PC-9 (cell line): ENCODE measurements around the gene COL4A3. TPM values are rescaled to one million over a fixed set of nuclear protein-coding genes. Genes with fewer than 3 reads are reported as not detected.

Experiments used
- BruUV-seq: library from RNA; stranded (reverse); fragments of 400-500 nt; replicated peaks from 2 replicates; lab custom pipeline; 2021; lab: Mats Ljungman, UMichigan
- CTCF ChIA-PET: fragments of 300-600 bp; sonication (Branson Sonifier 250); formaldehyde crosslinking; loops from one replicate; lab custom pipeline; 2022; ENCODE audit warnings: antibody characterized with exemption; lab: Charles Lee
- POLR2A ChIA-PET: fragments of 300-600 bp; sonication (Branson Sonifier 250); formaldehyde crosslinking; loops from one replicate; lab custom pipeline; 2022; ENCODE audit warnings: antibody characterized with exemption; ENCODE audit not compliant: unreplicated experiment; lab: Charles Lee
- DNase-seq, 2 experiments: peaks; one replicate each; pipeline versions ENCODE4 v3.0.0 to v3.0.0-alpha.2; 2015 to 2022; ENCODE audit warnings: mixed read lengths in 1 of 2
- H2AFZ ChIP-seq: fragments of 200-600 bp; sonication (generic); 2 replicates; pipeline ENCODE4 v1.8.1; 2017; ENCODE audit warnings: antibody characterized with exemption
- H3F3A ChIP-seq: fragments of 200-600 bp; sonication (generic); 2 replicates; pipeline ENCODE4 v1.8.1; 2017; ENCODE audit warnings: antibody characterized with exemption, mild to moderate bottlenecking, low read depth; ENCODE audit not compliant: insufficient read depth
- H3K27ac ChIP-seq: fragments of 200-600 bp; sonication (generic); 2 replicates; pipeline ENCODE4 v1.6.1; 2016; ENCODE audit warnings: mixed run types
- H3K27me3 ChIP-seq: fragments of 200-600 bp; sonication (generic); 2 replicates; pipeline ENCODE4 v1.6.1; 2016; ENCODE audit warnings: low read depth, mixed run types; ENCODE audit not compliant: insufficient read depth
- H3K36me3 ChIP-seq: fragments of 200-600 bp; sonication (generic); 2 replicates; pipeline ENCODE4 v1.6.1; 2016; ENCODE audit warnings: low read depth, mixed run types
- H3K4me1 ChIP-seq: fragments of 200-600 bp; sonication (generic); replicated peaks from 2 replicates; pipeline ENCODE4 v1.6.1; 2016; ENCODE audit warnings: mixed run types; ENCODE audit not compliant: insufficient read depth
- H3K4me2 ChIP-seq: fragments of 200-600 bp; sonication (generic); 2 replicates; pipeline ENCODE4 v1.6.1; 2017; ENCODE audit warnings: mixed run types
- H3K4me3 ChIP-seq: fragments of 200-600 bp; sonication (generic); 2 replicates; pipeline ENCODE4 v1.6.1; 2016; ENCODE audit warnings: mixed run types
- H3K79me2 ChIP-seq: fragments of 200-600 bp; sonication (generic); 2 replicates; pipeline ENCODE4 v1.6.1; 2017; ENCODE audit warnings: low read depth, mixed run types
- H3K9me2 ChIP-seq: fragments of 200-600 bp; sonication (generic); 2 replicates; pipeline ENCODE4 v1.8.1; 2017; ENCODE audit warnings: mild to moderate bottlenecking; ENCODE audit not compliant: insufficient read depth
- H3K9me3 ChIP-seq: fragments of 200-600 bp; sonication (generic); 2 replicates; pipeline ENCODE4 v1.8.1; 2016; ENCODE audit warnings: low read depth; ENCODE audit not compliant: insufficient read depth
- H4K20me1 ChIP-seq: fragments of 200-600 bp; sonication (generic); 2 replicates; pipeline ENCODE4 v1.8.1; 2017; ENCODE audit not compliant: insufficient read depth
- EZH2 ChIP-seq: fragments of 200-600 bp; sonication (generic); IDR thresholded peaks from 2 replicates; pipeline ENCODE4 v1.8.0; 2017; ENCODE audit warnings: antibody characterized with exemption, low read depth
- intact Hi-C: fragments of 100-400 bp; cut with micrococcal nuclease; formaldehyde crosslinking; loops from one replicate; pipeline ENCODE4 v1.10.0; 2022; ENCODE audit not compliant: unreplicated experiment
- total RNA-seq: library from RNA; stranded (reverse); gene quantifications from 2 replicates; pipeline ENCODE4 v1.2.3, GENCODE V29; 2021
- TF ChIP-seq, protein P1 (sequence below): fragments of 200-600 bp; sonication (generic); conservative IDR thresholded peaks from 2 replicates; pipeline ENCODE4 v1.6.1; 2017; ENCODE audit warnings: mixed run types, antibody characterized with exemption, mild to moderate bottlenecking, moderate library complexity

COL4A3 gene
- total RNA-seq, 1 experiment from 2014 or later, result 2.2 TPM

DNA sequence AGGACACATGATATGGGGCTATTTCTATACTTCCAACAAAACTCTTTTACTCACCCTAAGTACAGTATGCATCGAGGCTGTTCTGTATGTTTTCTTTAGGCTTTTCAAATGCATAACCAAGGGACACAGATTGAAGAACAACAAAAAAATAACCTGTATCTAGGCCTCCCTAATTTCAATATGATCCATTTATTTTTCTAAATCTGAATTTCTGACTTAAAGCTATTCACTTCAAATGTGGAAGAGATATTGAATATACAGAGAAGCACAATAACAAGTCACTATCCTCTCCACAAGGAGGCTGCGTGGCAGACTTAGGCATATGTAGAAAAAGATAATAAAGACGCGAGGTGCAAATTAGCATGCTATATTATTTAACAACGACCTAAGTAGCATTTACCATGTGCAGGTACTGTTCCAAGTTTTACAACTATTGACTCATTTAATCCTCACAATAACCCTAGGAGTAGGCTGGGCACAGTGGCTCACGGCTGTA lies 121.4 kb downstream of the COL4A3 start:
- Histone ChIP-seq H3K4me3 (no peak overlapping the region), H2AFZ (no peak overlapping the region), H3K27me3 (no peaks in the 10 kb centered on the region), H3K27ac (no peak overlapping the region), H3K4me2 (no peak overlapping the region), H3K79me2 (no peaks in the 10 kb centered on the region), H3K9me3 (no peaks in the 10 kb centered on the region), H3K9me2 (no peaks in the 10 kb centered on the region), H3K4me1 (no peaks in the 10 kb centered on the region), H4K20me1 (no peaks in the 10 kb centered on the region; the same call in 1 of the 2 replicates), H3K36me3 (no peaks in the 10 kb centered on the region), H3F3A (no peaks in the 10 kb centered on the region)
- TF ChIP-seq, protein P1, sequence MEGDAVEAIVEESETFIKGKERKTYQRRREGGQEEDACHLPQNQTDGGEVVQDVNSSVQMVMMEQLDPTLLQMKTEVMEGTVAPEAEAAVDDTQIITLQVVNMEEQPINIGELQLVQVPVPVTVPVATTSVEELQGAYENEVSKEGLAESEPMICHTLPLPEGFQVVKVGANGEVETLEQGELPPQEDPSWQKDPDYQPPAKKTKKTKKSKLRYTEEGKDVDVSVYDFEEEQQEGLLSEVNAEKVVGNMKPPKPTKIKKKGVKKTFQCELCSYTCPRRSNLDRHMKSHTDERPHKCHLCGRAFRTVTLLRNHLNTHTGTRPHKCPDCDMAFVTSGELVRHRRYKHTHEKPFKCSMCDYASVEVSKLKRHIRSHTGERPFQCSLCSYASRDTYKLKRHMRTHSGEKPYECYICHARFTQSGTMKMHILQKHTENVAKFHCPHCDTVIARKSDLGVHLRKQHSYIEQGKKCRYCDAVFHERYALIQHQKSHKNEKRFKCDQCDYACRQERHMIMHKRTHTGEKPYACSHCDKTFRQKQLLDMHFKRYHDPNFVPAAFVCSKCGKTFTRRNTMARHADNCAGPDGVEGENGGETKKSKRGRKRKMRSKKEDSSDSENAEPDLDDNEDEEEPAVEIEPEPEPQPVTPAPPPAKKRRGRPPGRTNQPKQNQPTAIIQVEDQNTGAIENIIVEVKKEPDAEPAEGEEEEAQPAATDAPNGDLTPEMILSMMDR, result no peak
- TF ChIP-seq EZH2, result no peak
- no TSS peak for BruUV-seq
- intact Hi-C loops, result no loop called here
- ChIA-PET POLR2A (no interaction called here), CTCF (no interaction called here)
- no peak for DNase-seq

- H3K4me2 ChIP-seq, result no peak overlapping the region
- H2AFZ ChIP-seq, result no peak overlapping the region
- H3F3A ChIP-seq, result no peaks in the 10 kb centered on the region
- no peaks in the 10 kb centered on the region; the same call in 1 of the 2 replicates for H4K20me1 ChIP-seq
- H3K27me3 ChIP-seq, result no peaks in the 10 kb centered on the region
- no peak overlapping the region for H3K27ac ChIP-seq
- no peaks in the 10 kb centered on the region for H3K9me2 ChIP-seq
- POLR2A ChIA-PET, result no interaction called here
- H3K4me3 ChIP-seq, result no peak overlapping the region
- CTCF ChIA-PET, result interaction anchor here (0.7 kb wide), 1 partner anchor 14 kb away, joined by 3 read pairs; no protein-coding TSS in a partner anchor
- TF ChIP-seq, protein P1, result no peak
- TF ChIP-seq EZH2, result no peak
- no peak for DNase-seq
- BruUV-seq, result no TSS peak
- intact Hi-C loops, result no loop called here
- H3K36me3 ChIP-seq, result no peaks in the 10 kb centered on the region
- no peaks in the 10 kb centered on the region for H3K79me2 ChIP-seq
- no peaks in the 10 kb centered on the region for H3K9me3 ChIP-seq
- no peaks in the 10 kb centered on the region for H3K4me1 ChIP-seq
These were observed 123.3 kb downstream of the COL4A3 start for GRCh38 chr2:227287771-227288170.

DNA sequence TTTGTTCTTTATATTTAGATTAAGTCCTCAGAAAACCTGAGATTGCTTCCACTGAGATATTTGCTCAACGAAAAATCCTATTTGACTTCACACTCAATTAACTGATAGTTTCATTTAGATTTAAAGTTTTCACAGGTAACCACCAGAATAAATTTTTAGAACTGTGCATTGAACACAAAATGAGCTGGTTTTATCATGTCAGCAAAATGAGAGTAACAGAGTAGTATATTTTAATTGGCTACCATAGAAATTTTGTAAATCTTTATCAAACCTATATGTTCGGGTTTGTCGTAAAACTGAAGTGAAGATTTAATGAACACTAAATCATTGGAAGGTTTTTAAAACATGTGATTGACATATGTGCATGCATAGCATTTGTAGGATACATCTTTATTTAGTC lies 127.9 kb downstream of the COL4A3 start:
- H3K4me1 ChIP-seq, result no peaks in the 10 kb centered on the region
- H3F3A ChIP-seq, result no peaks in the 10 kb centered on the region
- no peaks in the 10 kb centered on the region for H3K9me2 ChIP-seq
- H2AFZ ChIP-seq, result no peak overlapping the region
- DNase-seq, result no peak
- no peak overlapping the region for H3K4me3 ChIP-seq
- no peak overlapping the region for H3K4me2 ChIP-seq
- POLR2A ChIA-PET, result no interaction called here
- no peaks in the 10 kb centered on the region for H3K27me3 ChIP-seq
- no peaks in the 10 kb centered on the region for H3K9me3 ChIP-seq
- CTCF ChIA-PET, result no interaction called here
- TF ChIP-seq EZH2, result no peak
- TF ChIP-seq, protein P1, result no peak
- no peaks in the 10 kb centered on the region for H4K20me1 ChIP-seq
- no peaks in the 10 kb centered on the region for H3K36me3 ChIP-seq
- BruUV-seq, result no TSS peak
- intact Hi-C loops, result no loop called here
- H3K79me2 ChIP-seq, result no peaks in the 10 kb centered on the region
- H3K27ac ChIP-seq, result no peak overlapping the region
